Heart left ventricle (tissue), 13 donors: Measurements from ENCODE around the gene GPATCH2L.

Source experiments
- CTCF ChIP-seq, 12 donors: fragments of 200-600 bp; sonication (generic) in 4 of 12; IDR thresholded peaks; one replicate each; pipeline versions ENCODE4 v1.5.0 to v1.8.0; 2018 to 2022; ENCODE audit warnings: antibody characterized with exemption in 12 of 12, mild to moderate bottlenecking in 5 of 12
- POLR2A ChIP-seq, 2 donors: fragments of 450-650 bp; IDR thresholded peaks; one replicate each; pipeline ENCODE4 v1.6.1; 2017; ENCODE audit warnings: antibody characterized with exemption in 2 of 2, mild to moderate bottlenecking in 2 of 2, moderate library complexity in 2 of 2
- donor health status: ischemic (EF 13 %, LVEDD 7.1; RV severe dilation, severe dysfunction).
- donor health status: DM: no; HTN: yes; CAD: no.
- donor health status: DM: no; HTN: no; CAD: no.
- donor health status: ischemic (EF 25% LVEDD 6.9; RV normal size, moderate dysfunction).
- donor health status: ischemic (EF 25% LVEDD 5.7; RV mildly dilated, moderate dysfunction).
- donor health status: ischemic (EF 35%, LVEDD 5.7; RV mildly dilated, moderate dysfunction).
- donor health status: nonischemic (EF 11% LVEDD 7.7; RV severe dilation, severe dysfunction).
- donor health status: DM: yes; HTN: yes; CAD: no.
- donor health status: PGD.
- donor health status: ischemic (EF 29% LVEDD 5.4; RV normal size, mild dysfunction).
- donor health status: nonischemic (EF 23%, LVEDD 6.1; RV moderate dilation, normal function).

GRCh38 chr14:76149196-76149595, 2.5 kb upstream of the GPATCH2L start:
- no peak for TF ChIP-seq CTCF (IDR thresholded peaks at IDR 0.05)
- TF ChIP-seq POLR2A (IDR thresholded peaks at IDR 0.05): no peak
